ENCODE data around the gene CSNK2B. TPM values are rescaled to one million over a fixed set of nuclear protein-coding genes. Genes with fewer than 3 reads are reported as not detected.

Gene CSNK2B
- total RNA-seq, 2 experiments from 2014 or later = 230 to 245 TPM

DNA sequence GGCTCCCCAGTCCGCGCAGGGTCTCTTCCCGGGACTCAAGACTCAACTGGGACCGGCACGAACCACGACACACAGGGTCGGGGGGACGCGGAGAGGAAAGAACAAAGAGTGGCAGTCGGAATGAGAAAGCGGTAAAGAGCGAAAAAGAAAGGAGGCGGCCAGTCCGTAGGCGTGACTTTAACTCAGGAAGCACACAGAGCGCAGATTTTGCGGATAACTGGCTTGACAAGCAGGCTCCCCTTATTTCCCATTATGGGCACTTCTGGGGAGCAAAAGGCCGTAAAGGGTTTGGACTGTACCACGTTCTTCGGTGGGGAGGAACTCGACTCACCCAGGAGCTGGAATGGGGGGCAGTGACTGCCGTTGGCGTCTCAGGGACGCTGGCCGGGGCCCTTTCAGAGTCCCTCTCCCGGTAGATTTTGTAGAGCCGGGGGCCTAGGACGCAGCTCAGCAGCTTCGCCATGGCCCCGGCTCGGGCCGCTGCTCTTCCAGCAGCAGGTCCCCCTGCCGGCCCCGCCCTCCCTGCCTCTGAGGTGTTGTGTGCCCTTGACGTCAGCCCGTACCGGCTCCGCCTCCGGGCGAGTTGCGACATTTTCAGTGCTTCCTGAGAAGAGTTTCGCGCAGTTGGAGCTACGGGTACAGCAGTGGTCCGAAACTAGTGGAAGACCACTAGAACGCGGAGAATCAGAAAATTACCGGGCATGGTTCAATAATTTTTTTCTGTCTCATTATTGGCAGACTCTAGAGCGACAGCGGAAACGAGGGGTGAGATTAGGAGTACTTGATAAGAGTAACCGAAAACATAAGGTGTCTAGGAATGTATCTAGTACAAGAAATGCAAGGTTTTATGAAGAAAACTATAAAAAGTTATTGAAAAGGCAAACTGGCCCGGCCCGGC, 37.2 kb downstream of the CSNK2B start, which contains the start of gene ABHD16A:
ABHD16A (minus strand) TSS at position 506 of the 898 bp plus-strand sequence; CDS start at position 463, 43 bp downstream.
- POLR2A ChIA-PET = interaction anchor here (0.6 to 1.9 kb wide), 10 partner anchors 21 to 752 kb away, joined by 3 to 7 read pairs (median 4); partner anchors contain the start of genes CLIC1, HSPA1B and MSH5
- intact Hi-C loops (cut with micrococcal nuclease; ENCODE audit: unreplicated experiment) = loop anchor here (1.0 to 10.0 kb wide), 4 partner anchors 24 to 252 kb away; partner anchors contain the start of genes NELFE and SKIC2
- peaks cover 16% of the 10 kb centered on the region for H3K36me3 ChIP-seq (ENCODE audit: insufficient read depth, low read length)
- H4K20me1 ChIP-seq (ENCODE audit: insufficient read depth, low read length) = no peaks in the 10 kb centered on the region
- H2AFZ ChIP-seq (ENCODE audit: low read length) = peak within 1 kb of the TSS; percentile 88
- peak within 1 kb of the TSS; percentile 78 for H3K4me3 ChIP-seq (ENCODE audit: low read depth, low read length, poor library complexity, severe bottlenecking)
- no peaks in the 10 kb centered on the region for H3K9me2 ChIP-seq (ENCODE audit: insufficient read depth, low read length)
- BruUV-seq (replicated peaks) = no TSS peak
- peak within 1 kb of the TSS; percentile 74 for H3K27ac ChIP-seq (ENCODE audit: low read depth, low read length, poor library complexity, severe bottlenecking)
- H3K4me2 ChIP-seq (ENCODE audit: low read length) = peak within 1 kb of the TSS; percentile 98
- H3K4me1 ChIP-seq (ENCODE audit: insufficient read depth, low read length, poor library complexity, severe bottlenecking) = peaks cover 20% of the 10 kb centered on the region
- peak; percentile 99 for DNase-seq (ENCODE audit: low spot score)
- no peaks in the 10 kb centered on the region for H3K9me3 ChIP-seq (ENCODE audit: low read length)
- H3K79me2 ChIP-seq (ENCODE audit: insufficient read depth, low read depth, low read length) = peaks cover 14% of the 10 kb centered on the region; the same call in 1 of the 2 replicates
- TF ChIP-seq, protein P1, sequence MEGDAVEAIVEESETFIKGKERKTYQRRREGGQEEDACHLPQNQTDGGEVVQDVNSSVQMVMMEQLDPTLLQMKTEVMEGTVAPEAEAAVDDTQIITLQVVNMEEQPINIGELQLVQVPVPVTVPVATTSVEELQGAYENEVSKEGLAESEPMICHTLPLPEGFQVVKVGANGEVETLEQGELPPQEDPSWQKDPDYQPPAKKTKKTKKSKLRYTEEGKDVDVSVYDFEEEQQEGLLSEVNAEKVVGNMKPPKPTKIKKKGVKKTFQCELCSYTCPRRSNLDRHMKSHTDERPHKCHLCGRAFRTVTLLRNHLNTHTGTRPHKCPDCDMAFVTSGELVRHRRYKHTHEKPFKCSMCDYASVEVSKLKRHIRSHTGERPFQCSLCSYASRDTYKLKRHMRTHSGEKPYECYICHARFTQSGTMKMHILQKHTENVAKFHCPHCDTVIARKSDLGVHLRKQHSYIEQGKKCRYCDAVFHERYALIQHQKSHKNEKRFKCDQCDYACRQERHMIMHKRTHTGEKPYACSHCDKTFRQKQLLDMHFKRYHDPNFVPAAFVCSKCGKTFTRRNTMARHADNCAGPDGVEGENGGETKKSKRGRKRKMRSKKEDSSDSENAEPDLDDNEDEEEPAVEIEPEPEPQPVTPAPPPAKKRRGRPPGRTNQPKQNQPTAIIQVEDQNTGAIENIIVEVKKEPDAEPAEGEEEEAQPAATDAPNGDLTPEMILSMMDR (conservative IDR thresholded peaks at IDR 0.05; ENCODE audit: low read length) = no peak
- no peak for TF ChIP-seq EZH2phosphoT487 (IDR thresholded peaks at IDR 0.05; ENCODE audit: borderline replicate concordance, low read depth, low read length)
- CTCF ChIA-PET (ENCODE audit: unreplicated experiment) = interaction anchor here (0.9 kb wide), 1 partner anchor 37 kb away, joined by 3 read pairs; the partner anchor contains the start of gene MSH5

DNA sequence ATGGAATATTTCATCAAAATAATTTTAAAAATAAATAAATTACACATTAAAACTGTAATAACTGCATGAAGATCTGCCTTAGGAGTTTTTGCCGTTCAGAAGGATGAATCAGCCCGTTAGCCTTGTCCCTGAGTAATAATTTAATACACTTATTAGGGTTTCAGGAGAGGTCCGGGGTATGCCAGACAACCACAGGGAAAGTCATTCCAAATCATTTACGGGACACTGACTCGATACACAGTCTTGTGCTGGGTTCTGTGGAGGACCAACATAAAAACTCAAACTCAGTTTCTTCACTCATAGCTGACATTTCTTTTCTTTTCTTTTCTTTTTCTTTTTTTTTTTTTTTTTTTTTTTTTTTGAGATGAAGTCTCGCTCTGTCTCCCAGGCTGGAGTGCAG, 40.1 kb downstream of the CSNK2B start:
- intact Hi-C loops (cut with micrococcal nuclease; ENCODE audit: unreplicated experiment) = loop anchor here (10.0 kb wide), 1 partner anchor 249 kb away; the partner anchor contains the start of genes NELFE and SKIC2
- BruUV-seq (replicated peaks) = no TSS peak
- Histone ChIP-seq H3K4me1 (ENCODE audit: insufficient read depth, low read length, poor library complexity, severe bottlenecking) (peaks cover 23% of the 10 kb centered on the region), H3K9me2 (ENCODE audit: insufficient read depth, low read length) (no peaks in the 10 kb centered on the region), H3K9me3 (ENCODE audit: low read length) (no peaks in the 10 kb centered on the region), H4K20me1 (ENCODE audit: insufficient read depth, low read length) (no peaks in the 10 kb centered on the region), H3K79me2 (ENCODE audit: insufficient read depth, low read depth, low read length) (peaks cover 14% of the 10 kb centered on the region; the same call in 1 of the 2 replicates), H2AFZ (ENCODE audit: low read length) (no peak overlapping the region), H3K36me3 (ENCODE audit: insufficient read depth, low read length) (no peaks in the 10 kb centered on the region), H3K27ac (ENCODE audit: low read depth, low read length, poor library complexity, severe bottlenecking) (no peak overlapping the region), H3K4me3 (ENCODE audit: low read depth, low read length, poor library complexity, severe bottlenecking) (no peak overlapping the region), H3K4me2 (ENCODE audit: low read length) (no peak overlapping the region)
- ChIA-PET POLR2A (interaction anchor here (0.7 kb wide), 1 partner anchor 52 kb away, joined by 7 read pairs; no protein-coding TSS in a partner anchor), CTCF (ENCODE audit: unreplicated experiment) (no interaction called here)
- DNase-seq (ENCODE audit: low spot score) = no peak
- TF ChIP-seq, protein P1 (conservative IDR thresholded peaks at IDR 0.05; ENCODE audit: low read length) = no peak
- TF ChIP-seq EZH2phosphoT487 (IDR thresholded peaks at IDR 0.05; ENCODE audit: borderline replicate concordance, low read depth, low read length) = no peak
